GM19397 (cell line): Measurements from ENCODE around the gene CCDC179.

Experiments
- ATAC-seq: cut with Tn5 transposase; IDR thresholded peaks from one replicate; pipeline ENCODE4 v1.9.1; 2021; ENCODE audit warnings: mild to moderate bottlenecking, moderate library complexity; ENCODE audit not compliant: unreplicated experiment

CCDC179 gene

DNA sequence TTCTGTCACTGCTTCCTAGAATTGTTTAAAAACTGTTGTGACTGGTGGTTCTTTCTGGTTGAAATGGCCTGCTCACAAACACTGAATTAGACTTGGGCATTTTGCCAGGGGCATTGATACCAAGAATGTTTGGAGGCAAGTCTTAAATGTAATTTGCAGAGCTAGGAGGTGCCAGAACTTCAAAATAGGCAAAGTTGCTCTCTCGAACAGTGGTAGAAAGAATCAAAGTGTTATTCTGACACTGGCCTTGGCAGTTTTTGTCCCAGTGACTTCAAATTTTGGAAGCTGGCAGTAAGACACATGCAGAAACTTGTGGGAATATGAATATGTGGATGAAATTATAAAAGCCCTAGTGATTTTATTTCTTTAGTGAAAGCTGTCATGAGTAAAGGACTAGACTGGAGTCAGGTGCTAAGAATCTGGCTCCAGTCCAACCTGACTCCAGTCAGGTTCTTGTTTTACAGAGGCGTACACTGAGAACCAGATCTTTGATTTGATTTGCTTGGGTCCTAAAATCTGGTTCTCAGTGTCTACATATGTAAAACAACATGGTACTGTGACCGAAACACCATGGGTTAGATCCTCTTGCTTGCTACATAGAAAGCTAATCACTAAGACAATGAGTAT, 51.6 kb downstream of the CCDC179 start:
- ATAC-seq = peak; percentile 28

DNA sequence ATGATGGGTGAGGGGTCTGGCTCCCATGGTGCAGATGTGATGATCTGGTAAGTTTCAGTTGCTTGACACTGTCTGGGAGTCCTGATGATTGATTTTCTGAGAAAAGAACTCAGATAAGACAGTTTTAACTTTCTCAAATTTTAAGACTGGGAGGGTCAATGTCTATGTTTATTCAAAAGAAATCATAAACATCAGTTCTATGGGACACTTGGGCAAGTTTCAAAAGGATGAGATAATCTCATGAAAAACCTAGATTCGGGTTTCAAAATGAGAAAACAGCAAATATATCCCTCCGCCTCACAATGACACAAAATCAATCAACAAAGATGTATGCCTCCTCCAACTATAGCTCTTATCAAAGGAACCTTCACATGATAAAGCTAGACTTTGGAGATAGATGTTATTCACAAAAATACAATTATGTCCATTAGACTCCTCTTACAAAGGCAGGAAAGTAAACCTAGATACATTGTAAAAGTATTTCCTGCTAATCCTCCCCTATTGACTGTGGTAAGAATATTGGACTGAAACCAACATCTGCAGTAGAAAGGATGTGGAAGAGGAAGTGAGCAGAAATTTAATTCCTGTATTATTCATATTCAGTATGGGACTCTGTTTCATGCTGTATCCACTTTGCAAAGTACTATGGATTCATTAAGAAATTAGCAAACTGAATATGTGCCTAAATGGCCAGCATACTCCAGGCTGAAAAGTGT, 52.3 kb downstream of the CCDC179 start:
- ATAC-seq = peak; percentile 90

DNA sequence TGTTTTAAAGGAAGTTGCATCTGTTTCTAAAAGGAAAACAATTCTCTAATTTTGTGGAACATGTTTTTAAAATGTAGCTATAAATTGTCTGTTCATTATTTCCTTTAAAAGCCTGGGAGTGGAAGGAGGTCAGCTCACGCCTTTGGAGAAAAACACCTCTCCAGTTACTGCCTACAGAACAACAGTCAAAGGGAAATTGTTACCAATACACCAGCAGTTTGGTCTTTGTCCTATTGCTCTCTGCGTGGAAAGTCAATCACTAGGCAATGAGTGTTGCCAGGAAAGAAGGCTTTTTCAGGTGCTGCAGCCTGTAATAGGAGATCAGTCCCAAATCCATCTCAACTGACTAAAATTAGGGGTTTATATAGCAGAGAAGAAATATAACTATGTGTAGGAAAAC, 52.9 kb downstream of the CCDC179 start:
- no peak for ATAC-seq

DNA sequence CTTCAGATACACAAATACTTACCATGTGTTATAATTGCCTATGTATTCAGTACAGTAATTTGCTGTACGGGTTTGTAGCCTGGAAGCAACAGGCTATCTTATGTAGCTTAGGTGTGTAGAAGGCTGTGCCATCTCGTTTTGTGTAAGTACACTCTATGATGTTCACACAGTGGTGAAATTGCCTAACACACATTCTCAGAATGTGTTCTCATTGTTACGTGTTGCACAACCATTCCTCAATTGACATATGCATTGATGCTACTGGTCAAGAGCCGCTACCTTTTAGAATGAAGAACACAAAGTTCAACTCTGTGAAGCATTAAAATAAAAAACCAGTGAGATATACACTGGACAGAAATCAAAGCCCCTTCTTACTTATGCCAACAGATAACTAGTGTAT, 57.4 kb downstream of the CCDC179 start:
- no peak for ATAC-seq

DNA sequence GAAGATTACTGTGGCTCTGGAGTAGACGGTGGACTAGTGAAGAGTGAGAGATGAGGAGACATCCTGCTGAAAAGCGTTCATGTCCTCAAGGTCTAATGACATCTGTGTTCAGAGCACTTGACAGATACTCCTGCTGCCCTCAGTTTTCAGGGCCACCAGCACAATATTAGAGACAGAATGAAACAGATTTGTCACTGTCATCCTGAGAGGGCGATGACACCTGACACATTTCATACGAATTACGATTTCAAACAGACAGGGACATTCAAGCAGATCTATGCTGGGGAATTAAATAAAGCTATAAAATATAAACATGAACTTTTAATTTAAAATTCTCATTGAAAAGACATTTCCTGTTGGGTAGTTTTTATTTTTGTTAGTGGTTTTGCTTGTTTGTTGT, 59.8 kb downstream of the CCDC179 start:
- ATAC-seq = no peak

DNA sequence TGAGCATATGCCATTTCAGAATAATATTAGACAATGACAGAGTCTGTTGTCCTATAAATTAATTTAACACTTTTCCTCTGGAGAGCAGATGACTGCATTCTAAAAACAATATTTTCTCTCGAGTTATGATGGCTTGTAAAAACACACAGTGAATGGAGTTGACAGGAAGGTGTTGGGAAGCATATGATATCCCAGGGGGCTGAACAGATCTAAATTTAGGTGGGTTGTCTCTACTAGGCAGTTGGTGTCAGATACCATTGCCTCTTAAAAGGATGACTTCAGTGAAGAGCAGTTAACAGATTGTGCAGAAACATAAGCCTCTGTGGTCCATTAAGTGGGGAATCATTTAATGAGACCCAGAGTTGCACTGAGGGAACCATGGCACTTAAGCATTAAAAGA, 61.4 kb downstream of the CCDC179 start:
- no peak for ATAC-seq

DNA sequence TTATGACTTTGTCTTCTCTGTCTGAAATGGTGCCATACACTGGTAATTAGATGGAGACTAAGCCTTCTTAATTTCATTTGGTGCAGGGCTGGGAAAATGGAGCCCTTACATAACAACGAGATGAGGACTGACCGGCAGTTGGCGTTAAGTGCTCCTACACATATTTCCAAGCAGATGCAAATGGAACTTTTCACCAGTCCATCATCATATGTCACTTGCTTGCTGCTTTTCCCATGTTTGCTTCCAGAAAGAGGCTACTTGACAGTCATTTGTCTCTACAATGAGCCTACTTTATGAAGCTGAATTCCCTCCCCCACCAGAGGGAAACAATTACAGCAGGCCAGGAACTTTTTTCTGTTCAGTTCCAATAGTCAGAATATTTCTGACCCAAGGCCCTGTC, 63.2 kb downstream of the CCDC179 start:
- no peak for ATAC-seq
